Uterus (tissue), 2 donors: ENCODE data around the gene MOB3B.

ENCODE experiments used
- POLR2A ChIP-seq, 2 donors: fragments of 450-650 bp; IDR thresholded peaks; one replicate each; pipeline ENCODE4 v1.6.1; 2016; ENCODE audit warnings: antibody characterized with exemption in 2 of 2, mild to moderate bottlenecking in 1 of 2, moderate library complexity in 1 of 2
- TF ChIP-seq, protein P1 (sequence below), 4 experiments: fragments of 200-600 bp in 2 of 4; fragments of 450-650 bp in 2 of 4; sonication (generic) in 2 of 4; IDR thresholded peaks; one replicate each; pipeline ENCODE4 v1.5.1; 2016 to 2019; ENCODE audit warnings: antibody characterized with exemption in 4 of 4, mild to moderate bottlenecking in 2 of 4, moderate library complexity in 1 of 4

DNA sequence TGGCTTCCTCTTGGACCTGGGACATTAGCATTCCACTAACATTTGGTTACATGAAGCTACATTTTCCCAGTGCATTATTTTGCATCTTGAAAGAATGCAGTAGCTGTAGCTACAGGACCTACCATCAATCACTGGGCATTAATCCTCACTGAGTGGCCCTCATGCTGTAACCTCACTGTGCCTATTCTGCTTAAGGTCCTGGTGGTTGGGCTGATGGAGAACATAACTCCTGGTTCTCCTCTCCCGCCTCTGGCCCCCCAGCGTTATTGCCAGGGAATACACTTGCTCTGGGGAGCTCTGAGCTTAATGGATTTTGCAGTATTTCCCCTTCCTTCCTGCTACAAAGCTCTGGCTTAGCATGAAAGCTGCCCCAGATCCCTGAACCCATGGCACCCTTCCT, 121.1 kb downstream of the MOB3B start:
- no peak for TF ChIP-seq POLR2A (IDR thresholded peaks at IDR 0.05)
- TF ChIP-seq, protein P1, sequence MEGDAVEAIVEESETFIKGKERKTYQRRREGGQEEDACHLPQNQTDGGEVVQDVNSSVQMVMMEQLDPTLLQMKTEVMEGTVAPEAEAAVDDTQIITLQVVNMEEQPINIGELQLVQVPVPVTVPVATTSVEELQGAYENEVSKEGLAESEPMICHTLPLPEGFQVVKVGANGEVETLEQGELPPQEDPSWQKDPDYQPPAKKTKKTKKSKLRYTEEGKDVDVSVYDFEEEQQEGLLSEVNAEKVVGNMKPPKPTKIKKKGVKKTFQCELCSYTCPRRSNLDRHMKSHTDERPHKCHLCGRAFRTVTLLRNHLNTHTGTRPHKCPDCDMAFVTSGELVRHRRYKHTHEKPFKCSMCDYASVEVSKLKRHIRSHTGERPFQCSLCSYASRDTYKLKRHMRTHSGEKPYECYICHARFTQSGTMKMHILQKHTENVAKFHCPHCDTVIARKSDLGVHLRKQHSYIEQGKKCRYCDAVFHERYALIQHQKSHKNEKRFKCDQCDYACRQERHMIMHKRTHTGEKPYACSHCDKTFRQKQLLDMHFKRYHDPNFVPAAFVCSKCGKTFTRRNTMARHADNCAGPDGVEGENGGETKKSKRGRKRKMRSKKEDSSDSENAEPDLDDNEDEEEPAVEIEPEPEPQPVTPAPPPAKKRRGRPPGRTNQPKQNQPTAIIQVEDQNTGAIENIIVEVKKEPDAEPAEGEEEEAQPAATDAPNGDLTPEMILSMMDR (IDR thresholded peaks at IDR 0.05), result no peak
